Osteocyte (in vitro differentiated cells): ENCODE data around the gene PANK1. TPM values are rescaled to one million over a fixed set of nuclear protein-coding genes. Genes with fewer than 3 reads are reported as not detected.

Source experiments
- DNase-seq: peaks from one replicate; pipeline ENCODE4 v3.0.0; 2021; ENCODE audit warnings: mixed read lengths; ENCODE audit not compliant: unreplicated experiment; ENCODE audit errors: extremely low spot score
- H3K27ac Mint-ChIP-seq: one replicate; pipeline ENCODE4 v1.8.0; 2021; ENCODE audit warnings: mild to moderate bottlenecking, mixed read lengths; ENCODE audit not compliant: unreplicated experiment
- H3K27me3 Mint-ChIP-seq: one replicate; pipeline ENCODE4 v1.8.0; 2021; ENCODE audit warnings: mixed read lengths; ENCODE audit not compliant: unreplicated experiment
- H3K36me3 Mint-ChIP-seq: one replicate; pipeline ENCODE4 v1.8.0; 2021; ENCODE audit warnings: mixed read lengths; ENCODE audit not compliant: unreplicated experiment
- H3K4me1 Mint-ChIP-seq: one replicate; pipeline ENCODE4 v1.8.0; 2021; ENCODE audit warnings: mixed read lengths; ENCODE audit not compliant: unreplicated experiment
- H3K4me3 Mint-ChIP-seq: one replicate; pipeline ENCODE4 v1.8.0; 2021; ENCODE audit warnings: mild to moderate bottlenecking, moderate library complexity, mixed read lengths; ENCODE audit not compliant: unreplicated experiment
- H3K9me3 Mint-ChIP-seq: one replicate; pipeline ENCODE4 v1.8.0; 2021; ENCODE audit warnings: mixed read lengths; ENCODE audit not compliant: unreplicated experiment
- total RNA-seq: library from RNA; stranded (reverse); gene quantifications from 2 replicates; pipeline ENCODE4 v1.2.1, GENCODE V29; 2021
- TF ChIP-seq, protein P1 (sequence below): fragments of 200-600 bp; sonication (generic); IDR thresholded peaks from 2 replicates; pipeline ENCODE4 v1.5.0; 2021; ENCODE audit warnings: antibody characterized with exemption, mild to moderate bottlenecking, moderate library complexity

PANK1 gene
- total RNA-seq, 1 donor from 2014 or later, result 6.6 TPM

DNA sequence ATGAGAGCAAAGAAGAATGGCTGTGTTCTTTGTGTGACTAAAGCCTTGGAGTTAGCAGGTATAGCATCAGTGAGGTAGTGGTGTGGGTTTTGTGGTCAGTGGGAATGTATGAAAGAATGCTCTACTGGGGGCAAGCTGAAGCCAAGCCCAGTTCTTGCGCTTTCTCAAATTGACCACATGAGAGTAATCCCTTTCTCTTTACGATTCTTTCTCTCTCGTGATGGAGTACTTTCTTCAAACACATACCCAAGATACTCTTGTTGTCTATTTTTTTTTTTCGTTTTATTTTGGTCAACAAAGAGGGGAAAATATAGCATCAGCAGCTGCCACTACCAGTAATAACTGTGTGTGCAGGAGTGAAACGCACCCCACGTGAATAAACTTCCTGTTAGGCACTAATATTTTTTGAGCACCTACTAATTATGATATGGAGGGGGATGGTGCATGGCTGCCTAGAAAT, 8.4 kb upstream of the PANK1 start:
- Mint-ChIP-seq H3K36me3 (peaks cover 2% of the 10 kb centered on the region), H3K9me3 (peaks cover 5% of the 10 kb centered on the region), H3K27me3 (no peaks in the 10 kb centered on the region), H3K4me1 (no peaks in the 10 kb centered on the region), H3K4me3 (no peak overlapping the region), H3K27ac (no peak overlapping the region)
- DNase-seq, result no peak
- TF ChIP-seq, protein P1, sequence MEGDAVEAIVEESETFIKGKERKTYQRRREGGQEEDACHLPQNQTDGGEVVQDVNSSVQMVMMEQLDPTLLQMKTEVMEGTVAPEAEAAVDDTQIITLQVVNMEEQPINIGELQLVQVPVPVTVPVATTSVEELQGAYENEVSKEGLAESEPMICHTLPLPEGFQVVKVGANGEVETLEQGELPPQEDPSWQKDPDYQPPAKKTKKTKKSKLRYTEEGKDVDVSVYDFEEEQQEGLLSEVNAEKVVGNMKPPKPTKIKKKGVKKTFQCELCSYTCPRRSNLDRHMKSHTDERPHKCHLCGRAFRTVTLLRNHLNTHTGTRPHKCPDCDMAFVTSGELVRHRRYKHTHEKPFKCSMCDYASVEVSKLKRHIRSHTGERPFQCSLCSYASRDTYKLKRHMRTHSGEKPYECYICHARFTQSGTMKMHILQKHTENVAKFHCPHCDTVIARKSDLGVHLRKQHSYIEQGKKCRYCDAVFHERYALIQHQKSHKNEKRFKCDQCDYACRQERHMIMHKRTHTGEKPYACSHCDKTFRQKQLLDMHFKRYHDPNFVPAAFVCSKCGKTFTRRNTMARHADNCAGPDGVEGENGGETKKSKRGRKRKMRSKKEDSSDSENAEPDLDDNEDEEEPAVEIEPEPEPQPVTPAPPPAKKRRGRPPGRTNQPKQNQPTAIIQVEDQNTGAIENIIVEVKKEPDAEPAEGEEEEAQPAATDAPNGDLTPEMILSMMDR, result no peak

DNA sequence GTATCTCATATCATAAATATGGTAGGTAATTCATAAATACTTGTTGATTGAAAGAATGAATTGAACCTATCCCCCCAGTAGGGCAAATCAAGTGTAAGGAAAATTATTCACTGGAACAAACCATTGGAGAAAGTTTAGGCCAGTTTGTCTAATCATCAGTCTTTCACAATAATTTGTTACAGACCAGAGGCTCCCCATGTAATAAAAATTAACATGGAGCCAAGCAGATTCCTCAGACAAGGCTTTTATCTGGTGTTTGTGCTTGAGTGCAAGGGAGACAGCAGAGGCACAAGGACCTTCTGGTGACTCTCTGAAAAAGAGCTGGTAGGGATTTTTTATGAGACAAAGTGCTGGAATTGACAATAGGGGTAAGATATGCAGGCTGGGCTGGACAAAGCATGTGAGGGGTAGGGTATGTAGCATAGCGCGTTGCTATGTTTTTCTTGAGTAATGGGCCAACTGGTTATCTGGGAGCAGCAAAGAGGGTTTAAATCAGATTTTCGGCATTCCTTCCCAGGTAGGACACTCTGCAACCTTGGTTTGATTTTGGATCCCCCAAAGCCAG, 7.8 kb upstream of the PANK1 start:
- peaks cover 5% of the 10 kb centered on the region for H3K9me3 Mint-ChIP-seq
- TF ChIP-seq, protein P1, result no peak
- no peak for DNase-seq
- peaks cover 2% of the 10 kb centered on the region for H3K36me3 Mint-ChIP-seq
- no peaks in the 10 kb centered on the region for H3K4me1 Mint-ChIP-seq
- H3K27ac Mint-ChIP-seq, result no peak overlapping the region
- no peaks in the 10 kb centered on the region for H3K27me3 Mint-ChIP-seq
- H3K4me3 Mint-ChIP-seq, result no peak overlapping the region

DNA sequence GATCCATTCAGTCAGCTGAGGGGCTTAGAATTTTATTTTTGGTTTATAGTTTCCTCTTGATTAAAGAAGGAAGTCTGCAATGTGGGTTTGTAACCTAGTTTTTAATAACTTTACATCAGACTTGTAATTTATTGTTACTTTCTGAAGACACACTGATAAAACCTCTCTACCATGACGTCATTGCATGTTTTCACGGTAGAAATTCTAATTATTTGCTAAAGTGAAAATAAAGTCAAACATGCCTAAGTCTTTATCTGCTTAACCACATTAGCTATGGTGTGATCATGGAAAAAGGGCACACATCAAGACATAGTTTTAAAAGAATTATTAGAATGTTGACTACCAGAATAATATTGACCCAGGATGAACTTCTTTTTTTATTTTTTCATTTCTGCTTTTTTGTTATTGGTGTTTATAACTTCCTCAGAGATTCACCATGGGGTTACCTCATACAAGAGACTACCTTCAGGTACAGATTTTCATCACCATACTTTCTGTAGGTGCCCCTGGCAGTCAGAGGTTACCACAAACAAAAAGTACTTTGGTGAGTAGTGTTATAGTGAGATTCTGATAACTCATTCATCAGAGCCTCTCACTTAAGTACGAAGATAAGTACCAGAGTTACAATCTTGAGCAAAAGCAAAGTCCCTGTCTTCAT, 7.0 kb upstream of the PANK1 start:
- Mint-ChIP-seq H3K4me3 (no peak overlapping the region), H3K36me3 (peaks cover 2% of the 10 kb centered on the region), H3K4me1 (no peaks in the 10 kb centered on the region), H3K27me3 (no peaks in the 10 kb centered on the region), H3K27ac (no peak overlapping the region), H3K9me3 (peaks cover 5% of the 10 kb centered on the region)
- no peak for DNase-seq
- TF ChIP-seq, protein P1, result no peak

DNA sequence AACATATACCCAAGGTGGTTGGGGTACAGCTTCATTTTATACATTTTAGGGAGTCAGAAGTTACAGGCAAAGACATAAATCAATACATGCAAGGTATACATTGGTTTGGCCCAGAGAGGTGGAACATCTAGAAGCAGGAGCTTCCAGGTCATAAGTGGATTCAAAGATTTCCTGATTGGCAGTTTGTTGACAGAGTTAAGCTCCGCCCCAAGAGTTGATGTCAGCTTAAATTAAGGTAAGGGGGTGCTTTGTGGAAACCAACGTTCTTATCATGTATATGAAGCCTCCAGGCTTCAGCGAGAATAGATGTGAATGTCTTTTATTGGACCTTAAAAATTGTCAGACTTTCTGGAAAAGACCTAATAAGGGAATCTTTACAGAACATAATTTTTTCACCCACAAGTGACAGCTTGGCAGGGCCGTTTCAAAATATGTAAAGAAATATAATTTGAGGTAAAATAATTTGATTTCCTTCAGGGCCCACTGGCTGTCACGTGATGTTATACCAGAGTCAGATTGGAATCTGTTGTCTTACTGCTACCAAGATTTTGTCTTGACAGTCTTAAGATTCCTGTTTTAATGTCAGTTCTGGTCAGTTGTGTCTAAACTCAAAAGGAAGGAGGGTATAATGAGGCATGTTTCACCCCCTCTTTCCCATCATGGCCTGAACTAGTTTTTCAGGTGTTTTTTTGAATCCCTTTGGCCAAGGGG, 6.3 kb upstream of the PANK1 start:
- Mint-ChIP-seq H3K4me3 (no peak overlapping the region), H3K27me3 (no peaks in the 10 kb centered on the region), H3K4me1 (no peaks in the 10 kb centered on the region), H3K36me3 (peaks cover 2% of the 10 kb centered on the region), H3K9me3 (peaks cover 5% of the 10 kb centered on the region), H3K27ac (no peak overlapping the region)
- DNase-seq, result no peak
- TF ChIP-seq, protein P1, result no peak

DNA sequence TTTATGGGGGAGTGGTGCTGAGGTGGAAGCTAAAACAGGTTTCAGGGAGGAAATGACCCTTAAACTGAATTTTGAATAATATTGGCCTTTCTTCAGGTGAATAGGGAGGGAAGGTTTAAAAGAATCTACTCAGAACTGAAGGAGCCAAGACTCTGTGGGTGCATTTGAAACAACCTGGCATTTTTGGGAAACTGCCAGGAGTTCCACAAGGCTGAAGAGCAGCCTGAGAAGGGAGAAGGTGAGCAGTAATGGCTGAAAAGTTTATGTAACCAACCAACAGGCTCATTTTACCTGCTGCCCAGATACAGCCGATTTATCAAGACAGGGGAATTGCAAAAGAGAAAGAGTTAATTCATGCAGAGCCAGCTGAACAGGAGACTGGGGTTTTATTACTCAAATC, 4.0 kb upstream of the PANK1 start:
- Mint-ChIP-seq H3K36me3 (no peaks in the 10 kb centered on the region), H3K4me1 (peaks cover 10% of the 10 kb centered on the region), H3K4me3 (no peak overlapping the region), H3K9me3 (no peaks in the 10 kb centered on the region), H3K27me3 (no peaks in the 10 kb centered on the region), H3K27ac (no peak overlapping the region)
- TF ChIP-seq, protein P1, result no peak
- DNase-seq, result no peak
